CD1c-positive myeloid dendritic cell (primary cell): Measurements from ENCODE around the gene SLC46A1.

ENCODE experiments used
- DNase-seq: peaks from one replicate; pipeline ENCODE4 v3.0.0-alpha.2; 2016; ENCODE audit errors: extremely low spot score

The SLC46A1 gene

DNA sequence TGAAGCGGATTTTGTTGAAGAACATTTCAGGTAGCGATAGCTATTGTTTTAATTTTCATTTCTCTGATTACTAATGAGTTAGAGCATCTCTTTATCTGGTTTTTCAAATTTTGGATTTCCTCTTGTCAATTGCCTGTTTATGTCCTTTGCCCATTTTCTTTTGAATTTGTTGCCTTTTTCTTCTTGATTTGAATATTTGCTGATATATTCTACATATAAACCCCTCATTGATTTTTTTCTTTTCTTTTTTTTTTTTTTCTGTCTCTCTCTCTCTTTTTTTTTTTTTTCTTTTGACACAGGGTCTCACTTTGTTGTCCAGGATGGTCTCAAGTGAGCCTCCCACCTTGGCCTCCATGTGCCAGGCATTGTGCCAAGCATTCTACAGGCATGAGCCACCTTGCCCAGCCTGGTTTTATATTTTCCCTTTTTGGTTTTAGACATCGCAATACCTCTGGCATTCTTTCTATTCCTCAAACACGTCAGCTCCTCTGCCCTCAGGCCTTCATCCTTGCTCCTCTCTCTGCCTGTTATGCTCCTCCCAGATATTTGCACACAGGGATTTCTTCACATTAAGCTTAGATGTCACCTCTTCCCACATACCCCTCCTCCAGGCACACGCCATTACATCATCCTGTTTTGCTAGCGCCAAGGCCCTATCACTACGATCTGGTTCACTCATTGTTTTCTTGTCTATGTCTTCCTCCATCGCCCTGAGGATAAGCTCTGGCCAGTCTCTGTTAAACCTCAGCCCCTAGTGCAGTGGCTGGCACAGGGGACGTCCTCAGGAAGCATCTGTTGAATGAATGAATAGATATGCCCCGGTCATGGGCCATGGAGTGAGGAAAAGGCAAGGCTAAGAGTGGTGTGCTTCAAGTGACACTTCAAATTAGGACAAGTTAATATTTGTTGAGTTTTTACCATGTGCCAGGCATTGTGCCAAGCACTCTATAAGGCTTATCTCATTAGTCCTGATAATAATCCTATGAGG is 25.9 kb downstream of the SLC46A1 start:
- DNase-seq: peak; percentile 26

DNA sequence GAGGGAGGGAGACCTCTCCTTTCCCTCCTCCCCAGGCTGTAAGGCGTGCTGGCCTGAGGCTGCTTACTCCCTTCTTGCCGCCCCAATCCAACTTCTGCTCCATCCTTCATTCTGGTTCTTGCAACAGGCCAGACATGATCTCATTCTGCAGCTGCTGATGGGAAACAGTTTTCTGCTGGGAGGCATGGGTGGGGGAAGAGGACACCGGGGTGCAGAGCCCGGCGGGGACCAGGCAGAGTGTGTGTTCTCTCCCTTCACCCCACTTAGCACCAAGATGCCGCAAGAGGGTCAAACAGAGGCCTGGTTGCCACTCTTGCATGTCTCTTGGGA is 33.1 kb downstream of the SLC46A1 start:
- DNase-seq: no peak

DNA sequence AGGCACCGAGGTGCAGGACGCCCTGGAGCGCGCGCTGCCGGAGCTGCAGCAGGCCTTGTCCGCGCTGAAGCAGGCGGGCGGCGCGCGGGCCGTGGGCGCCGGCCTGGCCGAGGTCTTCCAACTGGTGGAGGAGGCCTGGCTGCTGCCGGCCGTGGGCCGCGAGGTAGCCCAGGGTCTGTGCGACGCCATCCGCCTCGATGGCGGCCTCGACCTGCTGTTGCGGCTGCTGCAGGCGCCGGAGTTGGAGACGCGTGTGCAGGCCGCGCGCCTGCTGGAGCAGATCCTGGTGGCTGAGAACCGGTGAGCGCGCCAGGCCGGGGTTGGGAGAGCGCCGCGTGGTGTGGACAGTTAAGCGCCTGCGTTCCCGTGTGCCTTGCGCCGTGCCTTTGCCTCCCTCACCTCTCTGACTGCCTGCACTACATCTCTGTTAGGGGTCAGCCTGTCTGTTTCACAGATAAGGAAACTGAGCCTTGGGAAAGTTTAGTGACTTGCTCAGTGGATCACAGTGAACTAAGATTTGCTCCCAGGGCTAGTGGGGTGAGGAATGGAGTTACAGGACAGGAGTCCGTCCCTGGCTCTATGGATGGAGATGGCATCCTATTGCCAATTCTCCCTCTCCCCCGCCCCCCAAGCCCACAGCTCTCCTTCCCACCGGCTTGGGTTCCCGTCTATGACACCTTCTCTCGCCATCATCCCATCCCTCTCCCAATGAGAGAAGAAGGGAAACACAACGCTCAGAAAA is 33.6 kb downstream of the SLC46A1 start:
- no peak for DNase-seq

DNA sequence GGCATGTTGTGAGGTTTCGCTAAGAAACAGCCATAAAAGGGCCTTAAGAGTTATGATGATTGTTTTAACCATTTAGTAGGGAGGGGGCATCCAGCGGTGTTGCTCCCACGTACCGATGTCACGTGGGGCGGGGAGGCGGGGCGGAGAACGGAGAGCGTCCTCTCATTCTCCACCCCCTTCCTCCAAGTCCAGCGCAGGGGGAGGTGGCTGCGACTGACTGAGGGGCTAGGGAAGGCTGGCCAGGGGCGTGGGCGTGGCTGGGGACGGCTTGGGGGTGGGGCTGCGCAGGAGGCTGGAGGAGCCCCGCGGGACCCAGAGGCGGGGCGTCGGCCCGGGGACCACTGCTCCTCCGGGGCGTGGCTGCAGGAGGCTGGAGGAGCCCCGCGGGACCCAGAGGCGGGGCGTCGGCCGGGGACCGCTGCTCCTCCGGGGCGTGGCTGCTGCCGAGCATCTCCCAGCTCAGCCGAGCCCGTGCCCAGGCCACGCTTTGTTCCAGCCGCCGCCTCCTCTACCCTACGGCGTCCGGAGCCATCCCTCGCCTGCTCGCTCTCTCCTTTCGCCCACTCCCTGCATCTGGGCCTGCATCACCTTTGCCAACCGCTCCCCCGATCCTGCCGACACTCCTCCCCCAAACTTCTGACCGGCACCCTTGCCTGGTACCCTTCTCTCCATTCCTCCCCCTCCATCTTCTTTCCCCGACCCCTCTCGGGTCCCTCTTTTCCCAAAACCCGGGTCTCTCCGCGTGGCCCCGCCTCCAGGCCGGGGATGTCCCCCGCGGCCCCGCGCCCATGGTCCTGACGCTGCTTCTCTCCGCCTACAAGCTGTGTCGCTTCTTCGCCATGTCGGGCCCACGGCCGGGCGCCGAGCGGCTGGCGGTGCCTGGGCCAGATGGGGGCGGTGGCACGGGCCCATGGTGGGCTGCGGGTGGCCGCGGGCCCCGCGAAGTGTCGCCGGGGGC is 34.5 kb downstream of the SLC46A1 start, which contains the start of gene SARM1:
SARM1 (plus strand) TSS at position 450 of the 958 bp plus-strand sequence; CDS start at position 789, 339 bp downstream.
- peak; percentile 63 for DNase-seq

DNA sequence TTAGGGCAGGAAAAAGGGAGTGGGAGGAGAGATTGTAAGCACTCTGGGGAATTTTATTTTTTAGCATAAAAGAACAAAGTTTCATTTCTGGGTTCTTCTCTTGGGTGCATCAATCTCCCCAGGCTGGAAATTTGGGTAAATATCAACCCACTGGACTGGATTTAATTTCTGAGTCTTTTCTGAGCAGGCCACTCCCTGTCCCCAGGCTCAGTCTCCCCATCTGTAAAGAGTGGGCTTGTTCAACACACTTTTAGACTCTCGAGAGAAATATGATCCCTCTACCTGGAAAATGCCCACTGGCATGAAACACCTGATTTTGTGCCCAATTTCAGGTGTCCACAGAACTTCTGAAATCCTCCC is 35.3 kb downstream of the SLC46A1 start:
- no peak for DNase-seq

DNA sequence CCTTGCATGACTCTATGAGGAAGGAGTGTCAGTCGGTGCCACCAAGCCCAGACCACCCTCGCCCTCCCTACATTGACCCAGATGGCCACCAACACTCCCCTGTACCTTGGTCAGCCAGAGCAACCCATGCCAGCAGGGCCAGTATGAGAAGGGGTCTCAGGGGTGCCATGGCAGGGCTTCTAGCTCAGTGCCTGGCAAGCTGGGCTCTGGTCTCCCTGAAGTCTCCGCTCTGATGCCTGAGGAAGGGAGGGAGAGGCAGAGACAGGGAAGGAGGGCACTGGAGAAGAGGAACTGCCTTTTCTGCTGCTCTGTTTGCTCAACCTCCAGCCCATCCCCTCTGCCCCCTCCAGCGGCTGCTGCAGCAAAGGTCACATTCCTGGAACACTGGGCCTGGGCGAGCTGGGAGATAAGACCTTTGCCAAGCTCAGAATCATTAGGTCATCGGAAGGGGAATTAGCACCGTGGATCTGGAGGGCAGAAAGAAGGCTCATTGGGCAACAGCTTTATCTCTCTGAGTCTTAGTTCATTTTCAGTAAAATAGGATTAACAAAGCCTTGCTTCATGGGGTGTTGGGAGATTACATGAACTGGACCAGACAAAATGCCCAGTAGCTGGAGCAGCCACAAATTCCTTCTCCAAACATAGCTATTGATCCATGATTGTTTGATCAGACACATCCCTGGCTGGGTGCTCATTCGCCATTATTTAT is 35.8 kb downstream of the SLC46A1 start, which contains the start of gene VTN:
VTN (minus strand) TSS at position 273 of the 709 bp plus-strand sequence; CDS start at position 169, 104 bp downstream.
- DNase-seq: peak; percentile 53

DNA sequence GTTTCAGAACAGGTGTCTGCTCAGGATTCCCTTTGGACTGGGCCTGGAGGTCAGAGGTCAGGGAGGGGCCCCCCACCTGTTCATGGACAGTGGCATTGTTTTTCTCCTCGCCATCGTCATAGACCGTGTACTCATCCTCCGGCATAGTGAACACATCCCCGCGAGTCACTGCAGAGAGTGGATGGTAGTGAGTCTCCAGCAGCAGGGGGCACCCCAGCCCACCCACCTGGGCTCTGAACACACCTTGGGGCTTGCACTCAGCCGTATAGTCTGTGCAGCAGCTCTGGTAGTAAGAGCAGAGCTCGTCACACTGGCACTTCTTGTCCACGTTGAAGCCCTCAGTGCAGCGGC is 36.4 kb downstream of the SLC46A1 start:
- DNase-seq: no peak

DNA sequence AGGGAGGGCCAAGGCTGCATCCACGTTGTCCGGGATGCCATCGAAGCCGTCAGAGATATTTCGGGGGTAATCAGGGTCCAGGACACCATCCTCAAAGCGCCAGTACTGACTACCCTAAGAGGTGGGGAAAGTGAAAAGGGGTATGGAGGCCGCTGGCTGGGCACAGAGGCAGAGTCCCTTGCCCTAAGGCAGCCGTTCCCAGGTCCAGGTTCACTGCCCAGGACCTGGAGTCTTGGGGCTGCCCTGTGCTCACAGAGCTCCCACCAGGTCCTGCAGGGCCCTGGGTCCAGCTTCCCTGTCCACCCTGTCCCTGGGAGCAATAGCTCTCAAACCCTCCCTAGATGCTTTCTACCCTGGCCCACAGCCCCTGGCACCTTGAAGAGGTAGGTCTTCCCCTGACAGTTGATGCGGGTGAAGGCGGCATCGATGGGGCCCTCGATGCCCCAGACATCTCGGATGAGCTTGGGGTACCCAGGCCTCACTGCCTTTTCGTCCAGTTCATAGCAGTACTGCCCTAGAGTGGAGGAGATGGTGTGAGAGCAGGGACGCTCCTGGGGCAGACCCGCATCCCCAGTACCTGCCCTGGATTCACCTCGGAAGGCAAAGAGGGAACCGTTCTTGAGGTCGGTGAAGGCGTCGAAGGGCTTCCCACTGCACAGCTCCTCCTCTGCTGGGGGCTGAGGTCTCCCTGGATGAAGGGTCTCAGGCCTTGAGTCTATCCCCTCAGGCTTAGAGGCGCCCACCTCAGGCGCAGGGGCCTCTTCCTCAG is 36.9 kb downstream of the SLC46A1 start:
- DNase-seq: no peak

DNA sequence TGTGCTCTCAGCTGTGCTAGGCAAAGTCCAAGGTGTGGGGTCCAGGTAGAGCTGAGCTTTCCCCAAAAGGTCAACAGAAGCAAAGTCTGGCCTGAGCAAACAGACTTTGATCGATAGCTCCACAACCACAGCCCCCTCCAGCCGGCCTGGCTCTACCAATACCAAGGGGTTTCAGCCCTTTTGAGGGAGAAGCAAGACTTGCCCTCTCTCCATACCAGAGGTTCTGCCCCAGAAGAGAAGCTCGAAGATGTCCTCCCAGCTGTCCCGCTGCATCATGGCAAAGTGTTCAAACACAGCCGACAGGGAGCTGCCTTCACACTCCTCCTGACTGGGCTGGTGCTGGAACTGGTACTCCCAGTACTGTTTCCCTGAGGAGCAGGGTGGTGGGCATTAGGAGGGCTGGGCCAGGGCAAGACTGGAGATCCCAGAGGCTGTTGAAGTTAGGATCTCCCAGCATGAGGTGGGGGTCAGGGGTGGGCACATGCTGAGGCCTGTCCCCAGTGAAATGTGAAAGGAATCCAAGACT is 37.6 kb downstream of the SLC46A1 start:
- DNase-seq: no peak

DNA sequence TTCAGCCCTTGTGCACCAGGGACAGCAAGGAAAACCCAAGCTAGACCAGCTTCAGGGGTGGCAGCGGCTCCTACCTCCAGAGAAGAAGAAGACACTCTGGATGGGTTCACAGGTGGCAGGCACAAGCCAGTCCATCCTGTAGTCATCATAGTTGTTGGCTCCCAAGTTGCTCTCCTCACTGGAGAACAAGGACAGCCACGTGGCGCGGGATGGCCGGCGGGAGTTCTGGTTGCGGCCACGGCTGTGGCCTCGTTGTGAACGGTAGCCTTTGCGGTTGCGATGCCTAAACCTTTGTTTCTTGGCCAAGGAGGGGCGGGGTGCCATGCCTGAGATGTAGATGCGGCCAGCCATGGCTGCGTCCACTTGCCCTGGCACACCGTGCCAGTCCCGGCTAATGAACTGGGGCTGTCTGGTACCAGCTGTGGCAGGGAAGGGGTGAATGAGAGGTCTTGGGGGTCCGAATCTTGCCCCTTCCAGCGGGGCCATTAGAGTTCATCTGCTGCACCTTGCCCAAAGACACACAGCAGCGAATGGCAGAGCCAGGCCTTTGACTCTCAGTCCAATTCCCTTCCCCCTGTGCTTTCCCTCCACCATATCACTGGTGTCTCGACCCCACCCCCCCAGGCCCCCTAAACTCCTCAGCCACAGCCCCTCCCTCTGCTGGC is 38.2 kb downstream of the SLC46A1 start:
- DNase-seq: no peak

DNA sequence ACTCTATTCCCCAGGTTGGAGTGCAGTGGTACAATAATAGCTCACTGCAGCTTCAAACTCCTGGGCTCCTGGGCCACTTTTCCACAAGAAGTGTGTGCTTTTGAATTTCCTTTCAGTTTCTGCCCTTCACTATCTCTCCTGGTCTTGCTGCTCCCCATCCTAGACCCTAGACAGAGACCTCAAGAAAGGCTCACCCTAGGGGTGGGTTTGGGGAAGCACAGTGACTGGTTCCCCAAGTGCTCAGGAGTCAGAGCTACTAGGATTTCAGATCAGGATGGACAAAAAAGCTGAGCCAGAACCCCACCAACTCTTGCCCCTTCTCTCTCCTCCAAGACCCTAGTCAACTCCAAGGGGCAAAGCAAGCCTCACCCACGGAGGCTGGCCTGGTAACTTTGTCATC is 39.4 kb downstream of the SLC46A1 start:
- no peak for DNase-seq

DNA sequence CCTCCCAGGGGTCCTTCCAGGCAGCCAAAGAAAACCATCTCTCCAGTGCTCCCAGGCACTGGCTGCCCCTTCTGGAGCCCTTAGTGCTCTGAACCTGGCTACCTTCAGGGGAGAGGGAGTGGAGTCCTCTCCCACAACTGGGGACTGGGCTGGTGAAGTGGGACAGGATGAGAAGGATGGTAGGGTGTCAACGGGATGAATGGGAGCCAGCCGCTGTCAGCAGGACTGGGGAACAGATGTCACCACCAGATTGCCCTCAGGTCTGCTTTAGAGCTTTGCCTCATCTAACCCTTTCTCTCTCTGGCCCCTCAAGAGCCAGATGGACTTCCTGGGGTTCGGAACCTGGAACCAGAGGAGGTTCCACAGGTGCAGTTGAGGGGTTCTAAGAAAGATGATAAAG is 40.5 kb downstream of the SLC46A1 start:
- DNase-seq: no peak

DNA sequence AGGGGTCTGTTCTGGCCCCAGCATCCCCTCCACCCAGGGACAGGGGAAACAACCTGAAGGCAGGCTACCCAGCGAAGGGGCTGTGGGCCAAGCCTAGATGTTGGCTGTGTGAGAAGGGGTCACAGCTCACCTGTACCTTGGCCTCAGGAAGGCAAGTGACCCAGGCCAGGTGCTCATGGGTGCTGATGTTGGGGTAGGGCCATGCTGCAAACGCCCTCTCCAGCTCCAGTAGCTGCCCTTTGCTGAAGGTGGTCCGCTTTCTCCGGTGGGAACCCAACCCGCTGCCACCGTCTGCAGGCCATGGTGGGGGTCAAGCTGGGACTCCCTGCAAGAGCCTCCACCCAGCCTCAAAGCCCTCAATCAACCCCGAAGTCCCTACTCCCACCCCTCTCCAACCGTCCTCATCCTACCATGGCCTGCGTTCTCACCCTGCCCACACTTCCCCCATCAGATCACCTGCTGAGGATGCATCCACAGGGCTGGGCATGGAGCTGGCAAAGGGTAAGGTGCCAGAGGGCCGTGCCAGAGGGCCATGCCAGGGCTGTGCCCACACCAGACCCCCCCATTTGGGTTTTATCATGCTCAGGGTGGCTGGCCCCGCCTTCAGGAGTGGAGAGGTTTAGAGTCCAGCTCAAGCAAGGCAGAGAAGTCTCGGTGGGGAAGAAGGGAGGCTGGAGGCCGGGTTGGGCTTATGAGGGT is 41.2 kb downstream of the SLC46A1 start, which contains the start of gene SEBOX:
SEBOX (minus strand) TSS at position 535 of the 699 bp plus-strand sequence; CDS start at position 487, 48 bp downstream.
- DNase-seq: no peak

DNA sequence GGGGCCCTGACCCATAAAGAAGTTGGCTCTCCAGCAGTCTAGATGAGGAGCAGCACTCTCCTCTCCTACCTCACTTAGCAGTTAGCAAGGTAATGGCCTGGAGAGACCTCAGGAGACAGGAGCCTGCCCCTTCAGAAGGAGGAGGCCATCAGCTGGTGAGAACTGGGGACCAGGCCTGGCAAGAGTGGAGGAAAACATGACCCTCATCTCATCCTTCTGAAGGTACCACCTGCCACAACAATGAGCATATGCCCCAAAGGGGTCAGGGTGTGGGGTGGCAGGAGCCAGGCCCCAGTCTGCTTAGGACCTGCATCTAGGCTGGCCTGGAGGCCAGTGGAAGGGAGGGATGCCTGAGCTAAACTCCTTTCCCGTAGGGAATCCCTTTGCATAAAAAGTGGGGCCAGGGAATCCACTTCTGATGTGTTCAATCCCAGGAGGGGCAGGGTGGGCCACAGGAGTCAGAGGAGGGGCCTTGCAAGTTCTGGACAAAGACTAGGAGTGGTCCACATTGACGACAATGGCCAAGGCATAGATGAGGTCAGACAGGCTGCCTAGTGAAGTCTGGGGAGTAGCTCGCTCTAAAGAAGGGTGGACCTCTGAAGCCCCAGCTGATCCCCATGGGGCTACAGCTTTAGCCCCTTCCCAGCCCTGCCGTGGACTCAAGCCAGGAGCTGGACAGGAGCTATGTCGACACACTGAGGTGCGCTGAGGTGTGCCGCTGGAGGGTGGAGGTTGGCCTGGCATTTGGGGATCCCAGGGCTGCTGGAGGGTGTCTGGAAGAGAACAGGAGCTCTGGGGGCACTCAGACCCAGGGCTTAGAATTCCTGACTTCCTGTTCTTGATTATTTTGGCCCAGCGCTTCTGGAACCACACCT is 42.0 kb downstream of the SLC46A1 start:
- DNase-seq: no peak

DNA sequence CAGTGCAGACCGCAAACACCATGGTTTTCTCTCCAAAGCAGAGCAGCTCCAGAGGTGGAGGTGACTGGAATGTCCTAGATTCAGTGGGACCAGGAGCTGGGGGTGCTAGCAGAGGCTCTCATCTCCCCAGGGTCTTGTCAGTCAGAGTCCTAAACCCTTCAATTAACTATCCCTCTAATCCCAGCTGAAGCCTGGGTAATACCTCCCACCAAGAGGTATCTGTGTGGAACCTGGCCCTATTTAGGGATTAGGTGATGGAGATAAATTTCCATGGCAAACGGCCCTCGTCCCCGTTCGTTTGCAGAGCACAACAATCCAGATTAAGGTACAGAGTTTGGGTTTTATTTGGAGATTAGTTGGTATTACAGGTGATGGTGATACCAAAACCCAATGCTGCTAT is 42.8 kb downstream of the SLC46A1 start:
- DNase-seq: no peak

DNA sequence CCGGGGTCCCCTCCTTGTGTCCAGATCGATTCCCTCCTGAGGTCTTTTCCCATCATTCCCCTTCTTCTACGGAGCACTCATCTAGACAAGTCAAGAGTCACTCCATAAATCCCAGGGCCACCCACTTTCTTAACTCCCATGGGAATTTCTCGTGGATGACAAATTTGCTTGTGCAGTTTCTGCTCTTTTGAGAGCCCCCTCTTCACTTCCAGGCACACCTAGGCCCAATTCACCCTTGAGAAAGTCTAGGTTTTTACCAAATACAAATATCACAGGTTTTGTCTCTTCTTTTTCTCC is 48.2 kb downstream of the SLC46A1 start:
- DNase-seq: no peak

DNA sequence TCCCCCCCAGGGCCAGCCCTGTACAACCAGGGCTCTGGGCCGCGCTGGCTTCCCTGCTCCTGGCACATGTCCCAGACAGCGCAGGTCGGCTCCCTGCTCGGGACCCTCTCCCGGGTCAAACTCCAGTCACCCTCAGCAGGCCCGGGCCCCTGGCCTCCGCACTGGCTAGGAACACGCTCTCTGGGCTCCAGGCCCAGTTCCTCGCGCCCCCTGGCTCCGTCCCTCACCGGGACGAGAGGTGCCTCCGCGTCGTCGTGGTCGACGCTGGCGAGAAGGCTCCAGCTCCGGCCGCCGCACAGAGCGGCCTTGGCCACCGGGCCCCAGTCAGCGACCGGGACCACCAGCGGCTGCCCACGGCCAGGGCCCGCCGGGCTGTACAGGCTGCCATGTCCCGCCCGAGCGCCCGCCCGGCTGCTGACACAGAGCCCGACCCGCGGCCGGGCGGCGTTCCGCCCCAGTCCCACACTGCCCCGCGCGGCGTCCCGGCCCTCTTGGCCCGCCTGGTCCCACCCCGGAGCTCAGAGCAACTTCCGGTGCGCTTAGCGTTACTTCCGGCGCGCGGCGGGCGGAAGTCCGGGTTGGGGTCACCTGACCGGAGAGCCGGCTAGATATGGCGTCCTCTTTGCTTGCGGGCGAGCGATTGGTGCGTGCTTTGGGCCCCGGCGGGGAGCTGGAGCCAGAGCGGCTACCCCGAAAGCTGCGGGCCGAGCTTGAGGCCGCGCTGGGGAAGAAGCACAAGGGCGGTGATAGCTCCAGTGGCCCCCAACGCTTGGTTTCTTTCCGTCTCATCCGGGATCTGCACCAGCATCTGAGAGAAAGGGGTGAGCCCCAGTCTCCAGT is 48.7 kb downstream of the SLC46A1 start, which contains the start of gene POLDIP2:
POLDIP2 (minus strand) TSS at position 467 of the 840 bp plus-strand sequence; CDS start at position 388, 79 bp downstream.
- DNase-seq: peak; percentile 98
